ENCODE data around the gene SDC3. TPM values are rescaled to one million over a fixed set of nuclear protein-coding genes. Genes with fewer than 3 reads are reported as not detected.

The SDC3 gene
- total and polyA plus RNA-seq, 2 of the 8 experiments (the other 6 are each of a cell fraction or from before 2014, with no cell fraction given) = 7.0 to 27.0 TPM

DNA sequence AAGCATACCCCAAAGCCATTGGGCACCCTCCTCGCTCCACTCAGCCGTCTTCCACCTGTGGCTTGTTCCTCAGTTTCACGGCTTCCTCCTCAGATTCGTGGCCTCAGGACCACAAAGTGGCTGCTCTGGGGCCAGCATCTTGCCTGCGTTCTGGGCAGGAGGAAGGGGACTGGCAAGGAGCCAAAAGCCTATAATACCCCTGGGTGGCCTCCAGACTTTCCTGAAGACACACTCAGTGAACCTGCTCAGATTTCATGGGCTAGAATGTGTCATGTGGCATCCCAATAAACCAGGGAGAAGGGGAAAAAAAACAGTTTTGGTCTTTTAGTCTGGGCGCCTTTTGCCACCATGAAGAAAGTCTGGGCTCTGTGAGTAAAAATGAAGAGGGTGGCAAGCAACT lies 62.0 kb downstream of the SDC3 start (continued):
- TF ChIP-seq PHF8 (conservative IDR thresholded peaks at IDR 0.05; ENCODE audit: low read depth, low read length) = no peak
- no peak for TF ChIP-seq CHD1 (IDR thresholded peaks at IDR 0.05; ENCODE audit: low read depth, low read length)
- TF ChIP-seq POLR2A (IDR thresholded peaks at IDR 0.05; ENCODE audit: control extremely low read depth in 1 of 2, low read depth in 2 of 2, low read length in 2 of 2) = no peak
- TF ChIP-seq GTF2F1 (IDR thresholded peaks at IDR 0.05; ENCODE audit: borderline replicate concordance, low read depth, low read length) = no peak
- TF ChIP-seq CREB1 (IDR thresholded peaks at IDR 0.05) = no peak
- TF ChIP-seq CBX8 (IDR thresholded peaks at IDR 0.05; ENCODE audit: borderline replicate concordance, low read depth, low read length) = no peak
- no peak for TF ChIP-seq SP2 (IDR thresholded peaks at IDR 0.05; ENCODE audit: low read length)
